ENCODE measurements around the gene TMEM95.
A peak's percentile ranks its signal among the peaks of the same experiment; 100 is the strongest.

The TMEM95 gene

GRCh38 chr17:7383371-7383741 is 28.4 kb downstream of the TMEM95 start:
- H3K4me3 ChIP-seq (ENCODE audit: low read depth, low read length), result no peak overlapping the region
- TF ChIP-seq CTCF (IDR thresholded peaks at IDR 0.05; ENCODE audit: borderline replicate concordance, insufficient read depth, low read depth, low read length), result no peak

- TF ChIP-seq CTCF (IDR thresholded peaks at IDR 0.05; ENCODE audit: borderline replicate concordance, insufficient read depth, low read depth, low read length), result no peak
- H3K4me3 ChIP-seq (ENCODE audit: low read depth, low read length), result peak overlapping the region; percentile 56
Measured at GRCh38 chr17:7383742-7384488, 29.0 kb downstream of the TMEM95 start.

- H3K4me3 ChIP-seq (ENCODE audit: low read depth, low read length), result peak overlapping the region; percentile 56
- TF ChIP-seq CTCF (IDR thresholded peaks at IDR 0.05; ENCODE audit: borderline replicate concordance, insufficient read depth, low read depth, low read length), result no peak
Measured at GRCh38 chr17:7384489-7385081, 29.6 kb downstream of the TMEM95 start.

GRCh38 chr17:7388856-7389255 is 33.9 kb downstream of the TMEM95 start:
- TF ChIP-seq CTCF (IDR thresholded peaks at IDR 0.05; ENCODE audit: borderline replicate concordance, insufficient read depth, low read depth, low read length), result no peak
- H3K4me3 ChIP-seq (ENCODE audit: low read depth, low read length), result no peak overlapping the region

- no peak for TF ChIP-seq CTCF (IDR thresholded peaks at IDR 0.05; ENCODE audit: borderline replicate concordance, insufficient read depth, low read depth, low read length)
- no peak overlapping the region for H3K4me3 ChIP-seq (ENCODE audit: low read depth, low read length)
Measured at GRCh38 chr17:7389924-7390910, 35.3 kb downstream of the TMEM95 start.

GRCh38 chr17:7391307-7391706 is 36.4 kb downstream of the TMEM95 start:
- H3K4me3 ChIP-seq (ENCODE audit: low read depth, low read length), result no peak overlapping the region
- no peak for TF ChIP-seq CTCF (IDR thresholded peaks at IDR 0.05; ENCODE audit: borderline replicate concordance, insufficient read depth, low read depth, low read length)
